SK-N-SH treated with all-trans-retinoic acid at 6 μM for 48 hours (cell line): Measurements from ENCODE around the gene NR5A2.

Experiments
- ATAC-seq: fragments of 200-7000 bp; cut with Tn5 transposase; 3 replicates; pipeline ENCODE4 v1.9.1; 2020; ENCODE audit warnings: mild to moderate bottlenecking, moderate library complexity
- ARNTL ChIP-seq: fragments of 450-650 bp; formaldehyde crosslinking; IDR thresholded peaks from 2 replicates; pipeline ENCODE4 v1.5.0; 2020; ENCODE audit warnings: low read depth, mild to moderate bottlenecking, moderate library complexity, borderline replicate concordance
- BACH2 ChIP-seq: fragments of 250-450 bp; sonication (Bioruptor Pico); IDR thresholded peaks from 2 replicates; pipeline ENCODE4 v1.9.0; 2021; ENCODE audit warnings: mild to moderate bottlenecking, borderline replicate concordance
- CREB5 ChIP-seq: fragments of 250-450 bp; sonication (Bioruptor Pico); IDR thresholded peaks from 2 replicates; pipeline ENCODE4 v1.5.1; 2020; ENCODE audit warnings: low read depth, mild to moderate bottlenecking, moderate library complexity
- CSDC2 ChIP-seq: fragments of 250-450 bp; sonication (Bioruptor Pico); IDR thresholded peaks from 2 replicates; pipeline ENCODE4 v1.5.0; 2020; ENCODE audit warnings: mild to moderate bottlenecking, moderate library complexity
- CSRNP3 ChIP-seq: fragments of 250-450 bp; sonication (Bioruptor Pico); IDR thresholded peaks from 2 replicates; pipeline ENCODE4 v1.5.1; 2021; ENCODE audit warnings: mild to moderate bottlenecking, moderate library complexity
- ESRRG ChIP-seq: fragments of 250-450 bp; sonication (Bioruptor Pico); IDR thresholded peaks from 2 replicates; pipeline ENCODE4 v1.6.1; 2021; ENCODE audit warnings: mild to moderate bottlenecking
- ISL1 ChIP-seq: fragments of 250-450 bp; sonication (Bioruptor Pico); IDR thresholded peaks from 2 replicates; pipeline ENCODE4 v2.1.2; 2022; ENCODE audit warnings: mild to moderate bottlenecking, moderate library complexity
- OSR1 ChIP-seq: fragments of 250-450 bp; sonication (Bioruptor Pico); IDR thresholded peaks from 2 replicates; pipeline ENCODE4 v1.8.0; 2022; ENCODE audit warnings: moderate library complexity, mild to moderate bottlenecking, inconsistent platforms
- PPARA ChIP-seq: fragments of 250-450 bp; sonication (Bioruptor Pico); IDR thresholded peaks from 2 replicates; pipeline ENCODE4 v1.5.0; 2020; ENCODE audit warnings: mild to moderate bottlenecking, borderline replicate concordance
- RARB ChIP-seq: fragments of 250-450 bp; sonication (Bioruptor Pico); IDR thresholded peaks from 2 replicates; pipeline ENCODE4 v1.8.0; 2021; ENCODE audit warnings: mild to moderate bottlenecking, moderate library complexity
- SNAI2 ChIP-seq: fragments of 250-450 bp; sonication (Bioruptor Pico); IDR thresholded peaks from 2 replicates; pipeline ENCODE4 v1.5.0; 2020; ENCODE audit warnings: mild to moderate bottlenecking, moderate library complexity
- TCF4 ChIP-seq: fragments of 250-450 bp; sonication (Bioruptor Pico); IDR thresholded peaks from 2 replicates; pipeline ENCODE4 v1.8.0; 2021; ENCODE audit warnings: mild to moderate bottlenecking, moderate library complexity, borderline replicate concordance
- TOX ChIP-seq: fragments of 250-450 bp; sonication (Bioruptor Pico); IDR thresholded peaks from 2 replicates; pipeline ENCODE4 v1.8.0; 2021; ENCODE audit warnings: mild to moderate bottlenecking, moderate library complexity, borderline replicate concordance
- ZC3H10 ChIP-seq: fragments of 250-450 bp; sonication (Bioruptor Pico); IDR thresholded peaks from 2 replicates; pipeline ENCODE4 v1.5.1; 2021; ENCODE audit warnings: mild to moderate bottlenecking, moderate library complexity
- ZFP3 ChIP-seq: fragments of 250-450 bp; sonication (Bioruptor Pico); IDR thresholded peaks from 2 replicates; pipeline ENCODE4 v1.5.0; 2020; ENCODE audit warnings: mild to moderate bottlenecking, moderate library complexity
- ZFP30 ChIP-seq: fragments of 450-650 bp; formaldehyde crosslinking; IDR thresholded peaks from 2 replicates; pipeline ENCODE4 v1.5.0; 2022; ENCODE audit warnings: mild to moderate bottlenecking, moderate library complexity
- ZNF565 ChIP-seq: fragments of 450-650 bp; formaldehyde crosslinking; conservative IDR thresholded peaks from 2 replicates; pipeline ENCODE4 v1.5.0; 2020; ENCODE audit warnings: low read depth, mild to moderate bottlenecking, moderate library complexity
- ZNF8 ChIP-seq: fragments of 450-650 bp; formaldehyde crosslinking; IDR thresholded peaks from 2 replicates; pipeline ENCODE4 v1.5.0; 2020; ENCODE audit warnings: mild to moderate bottlenecking, moderate library complexity
- TF ChIP-seq, protein P1 (sequence below): fragments of 250-450 bp; sonication (Bioruptor Pico); IDR thresholded peaks from 2 replicates; pipeline ENCODE4 v1.8.0; 2021; ENCODE audit warnings: low read depth, mild to moderate bottlenecking, moderate library complexity, borderline replicate concordance
- TF ChIP-seq, protein P2 (sequence below): fragments of 250-450 bp; sonication (Bioruptor Pico); IDR thresholded peaks from 2 replicates; pipeline ENCODE4 v1.8.0; 2020; ENCODE audit warnings: mild to moderate bottlenecking, moderate library complexity, borderline replicate concordance
- TF ChIP-seq, protein P3 (sequence below): fragments of 250-450 bp; sonication (Bioruptor Pico); IDR thresholded peaks from 2 replicates; pipeline ENCODE4 v1.5.0; 2020; ENCODE audit warnings: mild to moderate bottlenecking, moderate library complexity

The NR5A2 gene

GRCh38 chr1:200162877-200163276 is 135.4 kb downstream of the NR5A2 start:
- TF ChIP-seq CSDC2 (CRISPR knock-in tag), result no peak
- no peak for TF ChIP-seq RARB
- TF ChIP-seq, protein P1, sequence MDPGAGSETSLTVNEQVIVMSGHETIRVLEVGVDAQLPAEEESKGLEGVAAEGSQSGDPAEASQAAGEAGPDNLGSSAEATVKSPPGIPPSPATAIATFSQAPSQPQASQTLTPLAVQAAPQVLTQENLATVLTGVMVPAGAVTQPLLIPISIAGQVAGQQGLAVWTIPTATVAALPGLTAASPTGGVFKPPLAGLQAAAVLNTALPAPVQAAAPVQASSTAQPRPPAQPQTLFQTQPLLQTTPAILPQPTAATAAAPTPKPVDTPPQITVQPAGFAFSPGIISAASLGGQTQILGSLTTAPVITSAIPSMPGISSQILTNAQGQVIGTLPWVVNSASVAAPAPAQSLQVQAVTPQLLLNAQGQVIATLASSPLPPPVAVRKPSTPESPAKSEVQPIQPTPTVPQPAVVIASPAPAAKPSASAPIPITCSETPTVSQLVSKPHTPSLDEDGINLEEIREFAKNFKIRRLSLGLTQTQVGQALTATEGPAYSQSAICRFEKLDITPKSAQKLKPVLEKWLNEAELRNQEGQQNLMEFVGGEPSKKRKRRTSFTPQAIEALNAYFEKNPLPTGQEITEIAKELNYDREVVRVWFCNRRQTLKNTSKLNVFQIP (CRISPR knock-in tag), result no peak
- no peak for TF ChIP-seq CSRNP3 (CRISPR knock-in tag)
- TF ChIP-seq ZC3H10, result no peak
- no peak for TF ChIP-seq TCF4 (CRISPR knock-in tag)
- TF ChIP-seq OSR1 (CRISPR knock-in tag), result no peak
- TF ChIP-seq, protein P2, sequence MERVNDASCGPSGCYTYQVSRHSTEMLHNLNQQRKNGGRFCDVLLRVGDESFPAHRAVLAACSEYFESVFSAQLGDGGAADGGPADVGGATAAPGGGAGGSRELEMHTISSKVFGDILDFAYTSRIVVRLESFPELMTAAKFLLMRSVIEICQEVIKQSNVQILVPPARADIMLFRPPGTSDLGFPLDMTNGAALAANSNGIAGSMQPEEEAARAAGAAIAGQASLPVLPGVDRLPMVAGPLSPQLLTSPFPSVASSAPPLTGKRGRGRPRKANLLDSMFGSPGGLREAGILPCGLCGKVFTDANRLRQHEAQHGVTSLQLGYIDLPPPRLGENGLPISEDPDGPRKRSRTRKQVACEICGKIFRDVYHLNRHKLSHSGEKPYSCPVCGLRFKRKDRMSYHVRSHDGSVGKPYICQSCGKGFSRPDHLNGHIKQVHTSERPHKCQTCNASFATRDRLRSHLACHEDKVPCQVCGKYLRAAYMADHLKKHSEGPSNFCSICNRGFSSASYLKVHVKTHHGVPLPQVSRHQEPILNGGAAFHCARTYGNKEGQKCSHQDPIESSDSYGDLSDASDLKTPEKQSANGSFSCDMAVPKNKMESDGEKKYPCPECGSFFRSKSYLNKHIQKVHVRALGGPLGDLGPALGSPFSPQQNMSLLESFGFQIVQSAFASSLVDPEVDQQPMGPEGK (CRISPR knock-in tag), result no peak
- TF ChIP-seq CREB5 (CRISPR knock-in tag), result no peak
- no peak for TF ChIP-seq ZNF565 (CRISPR knock-in tag)
- no peak for TF ChIP-seq PPARA (CRISPR knock-in tag)
- TF ChIP-seq ARNTL (CRISPR knock-in tag), result no peak
- no peak for TF ChIP-seq SNAI2 (CRISPR knock-in tag)
- TF ChIP-seq TOX, result no peak
- no peak for TF ChIP-seq BACH2 (CRISPR knock-in tag)
- TF ChIP-seq ZNF8 (CRISPR knock-in tag), result no peak
- TF ChIP-seq ISL1 (CRISPR knock-in tag), result no peak

DNA sequence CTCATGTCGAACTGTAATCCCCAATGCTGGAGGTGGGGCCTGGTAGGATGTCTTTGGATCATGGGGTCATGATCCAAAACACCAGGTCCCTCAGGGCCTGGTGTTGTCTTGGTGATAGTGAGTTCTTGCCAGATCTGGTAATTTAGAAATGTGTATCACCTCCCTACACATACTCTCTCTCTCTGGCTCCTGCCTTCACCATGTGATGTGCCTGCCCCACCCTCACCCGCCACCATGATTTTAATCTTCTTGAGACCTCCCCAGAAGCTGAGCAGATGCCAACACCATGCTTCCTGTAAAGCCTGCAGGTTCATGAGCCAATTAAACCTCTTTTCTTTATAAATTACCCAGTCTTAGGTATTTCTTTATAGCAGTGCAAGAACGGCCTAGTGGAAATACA is 136.4 kb downstream of the NR5A2 start:
- no peak for ATAC-seq
- TF ChIP-seq ZFP3 (CRISPR knock-in tag) (no peak), CSRNP3 (CRISPR knock-in tag) (no peak), TCF4 (CRISPR knock-in tag) (no peak), ISL1 (CRISPR knock-in tag) (no peak), ZFP30 (no peak), ZC3H10 (no peak), ESRRG (CRISPR knock-in tag) (no peak), CSDC2 (CRISPR knock-in tag) (no peak), ZNF8 (CRISPR knock-in tag) (no peak), ARNTL (CRISPR knock-in tag) (no peak), SNAI2 (CRISPR knock-in tag) (no peak), RARB (no peak), BACH2 (CRISPR knock-in tag) (no peak), OSR1 (CRISPR knock-in tag) (no peak), ZNF565 (CRISPR knock-in tag) (no peak)
- TF ChIP-seq, protein P2 (CRISPR knock-in tag), result no peak
- TF ChIP-seq, protein P3, sequence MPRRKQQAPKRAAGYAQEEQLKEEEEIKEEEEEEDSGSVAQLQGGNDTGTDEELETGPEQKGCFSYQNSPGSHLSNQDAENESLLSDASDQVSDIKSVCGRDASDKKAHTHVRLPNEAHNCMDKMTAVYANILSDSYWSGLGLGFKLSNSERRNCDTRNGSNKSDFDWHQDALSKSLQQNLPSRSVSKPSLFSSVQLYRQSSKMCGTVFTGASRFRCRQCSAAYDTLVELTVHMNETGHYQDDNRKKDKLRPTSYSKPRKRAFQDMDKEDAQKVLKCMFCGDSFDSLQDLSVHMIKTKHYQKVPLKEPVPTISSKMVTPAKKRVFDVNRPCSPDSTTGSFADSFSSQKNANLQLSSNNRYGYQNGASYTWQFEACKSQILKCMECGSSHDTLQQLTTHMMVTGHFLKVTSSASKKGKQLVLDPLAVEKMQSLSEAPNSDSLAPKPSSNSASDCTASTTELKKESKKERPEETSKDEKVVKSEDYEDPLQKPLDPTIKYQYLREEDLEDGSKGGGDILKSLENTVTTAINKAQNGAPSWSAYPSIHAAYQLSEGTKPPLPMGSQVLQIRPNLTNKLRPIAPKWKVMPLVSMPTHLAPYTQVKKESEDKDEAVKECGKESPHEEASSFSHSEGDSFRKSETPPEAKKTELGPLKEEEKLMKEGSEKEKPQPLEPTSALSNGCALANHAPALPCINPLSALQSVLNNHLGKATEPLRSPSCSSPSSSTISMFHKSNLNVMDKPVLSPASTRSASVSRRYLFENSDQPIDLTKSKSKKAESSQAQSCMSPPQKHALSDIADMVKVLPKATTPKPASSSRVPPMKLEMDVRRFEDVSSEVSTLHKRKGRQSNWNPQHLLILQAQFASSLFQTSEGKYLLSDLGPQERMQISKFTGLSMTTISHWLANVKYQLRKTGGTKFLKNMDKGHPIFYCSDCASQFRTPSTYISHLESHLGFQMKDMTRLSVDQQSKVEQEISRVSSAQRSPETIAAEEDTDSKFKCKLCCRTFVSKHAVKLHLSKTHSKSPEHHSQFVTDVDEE (CRISPR knock-in tag), result no peak
- TF ChIP-seq, protein P1 (CRISPR knock-in tag), result no peak

More at GRCh38 chr1:200162877-200163276, 135.4 kb downstream of the NR5A2 start:
- no peak for ATAC-seq
